MM.1S (cell line): ENCODE measurements around the gene PBX4.

Experiments used
- DNase-seq: peaks from one replicate; pipeline ENCODE4 v3.0.0-alpha.2; 2015
- H2AFZ ChIP-seq: fragments of 300-600 bp; sonication (generic); 2 replicates; pipeline ENCODE4 v1.6.0; 2016; ENCODE audit warnings: antibody characterized with exemption, low read length
- H3F3A ChIP-seq: fragments of 300-600 bp; sonication (generic); 2 replicates; pipeline ENCODE4 v1.6.1; 2016; ENCODE audit warnings: mild to moderate bottlenecking, antibody characterized with exemption, low read length, moderate library complexity, mixed read lengths; ENCODE audit not compliant: insufficient read depth
- H3K27ac ChIP-seq: fragments of 300-600 bp; sonication (generic); 2 replicates; pipeline ENCODE4 v1.5.1; 2016; ENCODE audit warnings: mild to moderate bottlenecking, low read length
- H3K27me3 ChIP-seq: fragments of 300-600 bp; sonication (generic); replicated peaks from 2 replicates; pipeline ENCODE4 v1.6.0; 2016; ENCODE audit warnings: low read length; ENCODE audit not compliant: insufficient read depth
- H3K36me3 ChIP-seq: fragments of 300-600 bp; sonication (generic); replicated peaks from 2 replicates; pipeline ENCODE4 v1.6.1; 2016; ENCODE audit warnings: mild to moderate bottlenecking, low read length, mixed read lengths; ENCODE audit not compliant: insufficient read depth
- H3K4me1 ChIP-seq: fragments of 300-600 bp; sonication (generic); 2 replicates; pipeline ENCODE4 v1.6.1; 2016; ENCODE audit warnings: low read length, mixed read lengths
- H3K4me2 ChIP-seq: fragments of 300-600 bp; sonication (generic); 2 replicates; pipeline ENCODE4 v1.6.0; 2016; ENCODE audit warnings: low read depth, low read length
- H3K4me3 ChIP-seq: fragments of 300-600 bp; sonication (generic); 2 replicates; pipeline ENCODE4 v1.5.1; 2016; ENCODE audit warnings: low read length, mixed read lengths
- H3K79me2 ChIP-seq: fragments of 300-600 bp; sonication (generic); 2 replicates; pipeline ENCODE4 v1.6.1; 2016; ENCODE audit warnings: mixed run types, low read length, mixed read lengths
- H3K9ac ChIP-seq: fragments of 300-600 bp; sonication (generic); 2 replicates; pipeline ENCODE4 v1.6.1; 2016; ENCODE audit warnings: low read length, mixed read lengths
- H3K9me2 ChIP-seq: fragments of 300-600 bp; sonication (generic); replicated peaks from 2 replicates; pipeline ENCODE4 v1.6.1; 2016; ENCODE audit warnings: mild to moderate bottlenecking, low read length, mixed read lengths; ENCODE audit not compliant: insufficient read depth
- H3K9me3 ChIP-seq: fragments of 300-600 bp; sonication (generic); replicated peaks from 2 replicates; pipeline ENCODE4 v1.6.1; 2016; ENCODE audit warnings: mild to moderate bottlenecking, low read length, mixed read lengths; ENCODE audit not compliant: insufficient read depth
- H4K20me1 ChIP-seq: fragments of 300-600 bp; sonication (generic); 2 replicates; pipeline ENCODE4 v1.6.1; 2016; ENCODE audit warnings: mild to moderate bottlenecking, low read length, moderate library complexity, mixed read lengths; ENCODE audit not compliant: insufficient read depth
- EZH2 ChIP-seq: fragments of 300-600 bp; sonication (generic); optimal IDR thresholded peaks from 2 replicates; pipeline ENCODE3; 2017; ENCODE audit warnings: low read depth, mild to moderate bottlenecking, antibody characterized with exemption, low read length, mixed read lengths
- EZH2phosphoT487 ChIP-seq: fragments of 300-600 bp; sonication (generic); IDR thresholded peaks from 2 replicates; pipeline ENCODE4 v1.6.1; 2018; ENCODE audit warnings: antibody characterized with exemption, low read length
- TF ChIP-seq, protein P1 (sequence below): fragments of 300-600 bp; sonication (generic); IDR thresholded peaks from 2 replicates; pipeline ENCODE4 v1.5.1; 2016; ENCODE audit warnings: antibody characterized with exemption, low read length, mixed read lengths

PBX4 gene

DNA sequence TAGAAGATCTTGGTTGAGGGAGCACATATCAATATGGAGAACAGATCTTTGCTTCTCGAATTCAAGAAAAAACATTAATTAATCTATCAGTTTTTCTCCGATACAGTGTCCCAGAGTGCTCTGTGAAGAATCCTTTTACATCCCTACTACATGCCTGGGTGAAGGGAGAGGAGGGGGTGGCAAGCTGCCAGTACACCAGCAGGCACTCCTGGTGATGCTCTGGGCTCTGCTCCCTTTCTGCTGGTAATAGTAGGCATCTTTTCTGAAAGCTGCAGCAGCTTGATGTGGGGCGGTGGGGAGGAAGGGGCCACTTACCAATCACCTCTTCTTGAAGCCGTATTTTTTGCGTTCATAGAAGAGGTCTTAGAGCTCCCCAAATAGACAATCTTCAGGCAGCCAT is 30.7 kb downstream of the PBX4 start:
- no peak overlapping the region for H2AFZ ChIP-seq
- no peak overlapping the region for H3K9ac ChIP-seq
- no peaks in the 10 kb centered on the region for H3K79me2 ChIP-seq
- H4K20me1 ChIP-seq = no peaks in the 10 kb centered on the region
- no peak for DNase-seq
- no peak overlapping the region for H3K27ac ChIP-seq
- no peak overlapping the region for H3K4me3 ChIP-seq
- no peaks in the 10 kb centered on the region for H3K36me3 ChIP-seq
- no peak overlapping the region for H3K4me2 ChIP-seq
- H3K4me1 ChIP-seq = no peaks in the 10 kb centered on the region
- no peaks in the 10 kb centered on the region; the same call in 1 of the 2 replicates for H3K27me3 ChIP-seq
- H3K9me2 ChIP-seq = no peaks in the 10 kb centered on the region
- H3K9me3 ChIP-seq = no peaks in the 10 kb centered on the region
- H3F3A ChIP-seq = no peaks in the 10 kb centered on the region
- TF ChIP-seq EZH2 = no peak
- TF ChIP-seq, protein P1, sequence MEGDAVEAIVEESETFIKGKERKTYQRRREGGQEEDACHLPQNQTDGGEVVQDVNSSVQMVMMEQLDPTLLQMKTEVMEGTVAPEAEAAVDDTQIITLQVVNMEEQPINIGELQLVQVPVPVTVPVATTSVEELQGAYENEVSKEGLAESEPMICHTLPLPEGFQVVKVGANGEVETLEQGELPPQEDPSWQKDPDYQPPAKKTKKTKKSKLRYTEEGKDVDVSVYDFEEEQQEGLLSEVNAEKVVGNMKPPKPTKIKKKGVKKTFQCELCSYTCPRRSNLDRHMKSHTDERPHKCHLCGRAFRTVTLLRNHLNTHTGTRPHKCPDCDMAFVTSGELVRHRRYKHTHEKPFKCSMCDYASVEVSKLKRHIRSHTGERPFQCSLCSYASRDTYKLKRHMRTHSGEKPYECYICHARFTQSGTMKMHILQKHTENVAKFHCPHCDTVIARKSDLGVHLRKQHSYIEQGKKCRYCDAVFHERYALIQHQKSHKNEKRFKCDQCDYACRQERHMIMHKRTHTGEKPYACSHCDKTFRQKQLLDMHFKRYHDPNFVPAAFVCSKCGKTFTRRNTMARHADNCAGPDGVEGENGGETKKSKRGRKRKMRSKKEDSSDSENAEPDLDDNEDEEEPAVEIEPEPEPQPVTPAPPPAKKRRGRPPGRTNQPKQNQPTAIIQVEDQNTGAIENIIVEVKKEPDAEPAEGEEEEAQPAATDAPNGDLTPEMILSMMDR = no peak
- TF ChIP-seq EZH2phosphoT487 = no peak

DNA sequence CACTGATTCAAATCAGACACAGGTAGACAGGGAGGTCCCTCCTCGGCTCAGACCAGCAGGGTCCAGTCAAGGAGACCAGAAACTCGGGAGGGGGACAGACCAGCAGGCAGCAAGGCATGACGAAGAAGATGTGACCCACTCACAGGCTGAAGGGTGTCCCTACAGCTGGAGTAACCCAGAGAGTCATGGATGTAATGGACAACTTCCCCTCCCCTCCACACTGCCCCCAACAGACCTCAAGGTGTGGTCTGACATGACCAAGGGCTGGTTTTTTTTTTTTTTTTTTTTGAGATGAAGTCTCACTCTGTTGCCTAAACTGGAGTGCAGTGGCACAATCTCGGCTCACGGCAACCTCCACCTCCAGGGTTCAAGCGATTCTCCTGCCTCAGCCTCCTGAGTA is 34.1 kb downstream of the PBX4 start:
- H3K27me3 ChIP-seq = peaks cover 6% of the 10 kb centered on the region
- no peaks in the 10 kb centered on the region for H3K36me3 ChIP-seq
- no peak for TF ChIP-seq EZH2
- TF ChIP-seq, protein P1 = no peak
- no peak for TF ChIP-seq EZH2phosphoT487
- no peak overlapping the region for H2AFZ ChIP-seq
- H3F3A ChIP-seq = no peaks in the 10 kb centered on the region
- no peaks in the 10 kb centered on the region for H3K9me3 ChIP-seq
- no peak overlapping the region for H3K27ac ChIP-seq
- no peaks in the 10 kb centered on the region for H3K9me2 ChIP-seq
- no peaks in the 10 kb centered on the region for H3K79me2 ChIP-seq
- H4K20me1 ChIP-seq = no peaks in the 10 kb centered on the region
- no peak overlapping the region for H3K9ac ChIP-seq
- no peaks in the 10 kb centered on the region for H3K4me1 ChIP-seq
- no peak overlapping the region for H3K4me3 ChIP-seq
- H3K4me2 ChIP-seq = no peak overlapping the region
- DNase-seq = no peak

DNA sequence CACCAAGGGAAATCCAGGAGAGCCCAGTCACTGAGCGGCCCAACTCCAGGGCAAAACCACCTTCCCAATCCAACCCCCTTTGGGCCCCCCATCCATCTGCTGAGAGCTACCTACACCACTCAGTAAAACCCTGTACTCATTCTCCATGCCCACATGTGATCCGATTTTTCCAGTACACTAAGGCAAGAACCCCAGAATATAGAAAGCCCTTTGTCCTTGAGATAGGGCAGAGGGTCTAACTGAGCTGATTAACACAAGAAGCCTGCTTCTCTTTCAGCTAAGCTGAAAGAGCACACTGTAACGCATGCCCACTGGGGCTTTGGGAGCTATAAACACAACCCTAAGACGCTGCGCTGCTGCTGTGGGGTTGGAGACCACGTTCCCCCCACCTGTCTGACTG is 36.0 kb downstream of the PBX4 start:
- TF ChIP-seq EZH2 = no peak
- TF ChIP-seq, protein P1 = no peak
- TF ChIP-seq EZH2phosphoT487 = no peak
- no peaks in the 10 kb centered on the region for H4K20me1 ChIP-seq
- H3K4me3 ChIP-seq = no peak overlapping the region
- no peaks in the 10 kb centered on the region for H3K4me1 ChIP-seq
- H3F3A ChIP-seq = no peaks in the 10 kb centered on the region
- no peaks in the 10 kb centered on the region for H3K79me2 ChIP-seq
- peaks cover 6% of the 10 kb centered on the region for H3K27me3 ChIP-seq
- H3K4me2 ChIP-seq = no peak overlapping the region
- H3K9me3 ChIP-seq = no peaks in the 10 kb centered on the region
- no peaks in the 10 kb centered on the region for H3K9me2 ChIP-seq
- H3K36me3 ChIP-seq = no peaks in the 10 kb centered on the region
- no peak overlapping the region for H3K27ac ChIP-seq
- H2AFZ ChIP-seq = no peak overlapping the region
- no peak for DNase-seq
- H3K9ac ChIP-seq = no peak overlapping the region
